Putamen (tissue), 1 donor: ENCODE measurements around the gene IGFBP2.
"Not testable (repeated sequence)": the region's sequence is repeated elsewhere in the genome, so short reads cannot be mapped to it uniquely, and the experiment has no call there.

Experiments
- DNase-seq: peaks from one replicate; pipeline ENCODE4 v3.0.0-alpha.2; 2016; ENCODE audit warnings: low spot score

Gene IGFBP2, protein sequence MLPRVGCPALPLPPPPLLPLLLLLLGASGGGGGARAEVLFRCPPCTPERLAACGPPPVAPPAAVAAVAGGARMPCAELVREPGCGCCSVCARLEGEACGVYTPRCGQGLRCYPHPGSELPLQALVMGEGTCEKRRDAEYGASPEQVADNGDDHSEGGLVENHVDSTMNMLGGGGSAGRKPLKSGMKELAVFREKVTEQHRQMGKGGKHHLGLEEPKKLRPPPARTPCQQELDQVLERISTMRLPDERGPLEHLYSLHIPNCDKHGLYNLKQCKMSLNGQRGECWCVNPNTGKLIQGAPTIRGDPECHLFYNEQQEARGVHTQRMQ

DNA sequence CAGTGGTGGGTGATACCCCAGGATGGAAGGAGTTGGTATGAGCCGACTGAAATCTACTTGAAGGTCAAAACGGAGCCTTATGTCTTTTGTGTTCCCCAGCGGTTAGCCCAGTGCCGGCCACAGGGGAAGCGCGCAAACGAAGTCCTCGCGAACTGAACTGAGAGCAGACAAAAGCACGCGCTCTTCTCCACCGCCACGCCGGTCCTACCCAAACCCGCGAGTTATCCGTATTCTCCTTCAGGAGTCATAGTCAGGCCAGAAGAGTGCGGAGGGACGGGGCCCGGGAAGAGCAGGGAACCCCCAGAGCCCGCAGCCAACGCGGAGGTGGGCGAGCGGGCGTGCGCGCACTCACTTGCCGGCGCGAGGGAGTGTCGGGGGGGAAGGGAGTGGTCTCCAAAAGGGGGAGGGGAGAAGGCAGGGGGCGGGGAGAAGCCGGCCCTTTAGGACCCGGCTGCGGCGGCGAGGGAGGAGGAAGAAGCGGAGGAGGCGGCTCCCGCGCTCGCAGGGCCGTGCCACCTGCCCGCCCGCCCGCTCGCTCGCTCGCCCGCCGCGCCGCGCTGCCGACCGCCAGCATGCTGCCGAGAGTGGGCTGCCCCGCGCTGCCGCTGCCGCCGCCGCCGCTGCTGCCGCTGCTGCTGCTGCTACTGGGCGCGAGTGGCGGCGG is at the start of gene IGFBP2:
Gene IGFBP2 (plus strand): TSS at position 469 of the 664 bp plus-strand sequence. CDS start 104 bp downstream, at position 573.
- DNase-seq, result no peak

DNA sequence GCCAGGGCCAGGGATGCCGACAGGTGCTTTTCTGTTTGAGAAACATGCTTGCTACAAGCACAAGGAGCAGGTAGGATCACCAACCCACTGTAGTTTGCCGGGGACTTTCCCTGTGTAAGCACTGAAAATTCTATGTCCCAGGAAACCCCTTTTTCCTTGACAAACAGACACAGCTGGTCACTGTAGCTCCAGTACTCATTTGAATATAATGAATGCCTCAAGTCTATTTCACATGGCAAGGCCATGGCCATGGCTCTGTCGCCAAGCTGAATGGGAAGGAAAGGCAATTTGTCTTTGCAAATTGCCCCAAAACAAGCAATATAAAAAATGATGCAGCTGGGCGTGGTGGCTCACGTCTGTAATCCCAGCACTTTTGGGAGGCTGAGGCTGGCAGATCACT is 49.6 kb upstream of the IGFBP2 start:
- peak; percentile 20 for DNase-seq

DNA sequence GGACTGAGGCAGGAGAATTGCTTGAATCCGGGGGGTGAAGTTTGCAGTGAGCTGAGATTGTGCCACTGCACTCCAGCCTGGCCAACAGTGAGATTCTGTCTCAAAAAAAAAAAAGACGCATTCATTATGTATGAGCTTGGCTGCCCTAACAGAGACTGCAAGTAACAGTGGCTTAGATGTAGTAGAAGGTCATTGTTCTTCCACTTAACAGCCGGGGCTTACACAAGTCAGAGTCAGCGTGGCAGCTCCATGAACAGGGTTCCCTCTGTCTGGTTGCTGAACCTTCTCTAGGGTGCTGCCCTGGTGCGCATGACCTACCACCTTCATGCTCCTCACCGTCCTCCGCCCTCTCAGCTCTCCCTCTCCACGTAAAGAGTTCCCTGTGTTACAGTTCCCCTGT is 49.1 kb upstream of the IGFBP2 start:
- DNase-seq, result peak; percentile 70

DNA sequence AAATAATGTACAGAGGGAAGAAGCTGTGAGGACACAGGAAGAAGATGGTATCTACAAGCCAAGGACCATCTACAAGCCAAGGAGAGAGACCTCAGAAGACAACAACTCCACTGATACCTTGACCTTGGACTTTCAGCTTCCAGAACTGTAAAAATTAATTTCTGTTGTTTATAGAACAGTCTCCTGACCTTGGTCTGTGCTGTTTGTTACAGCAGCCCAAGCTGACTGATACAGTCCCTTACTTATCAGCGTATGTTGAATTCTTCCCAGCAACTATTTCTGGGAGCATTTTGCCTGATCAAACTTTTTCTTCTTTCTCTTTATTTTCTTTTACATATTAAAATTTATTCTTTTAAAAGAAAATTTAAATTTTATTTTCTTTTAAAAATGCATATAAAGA is 47.8 kb upstream of the IGFBP2 start:
- DNase-seq, result no peak

DNA sequence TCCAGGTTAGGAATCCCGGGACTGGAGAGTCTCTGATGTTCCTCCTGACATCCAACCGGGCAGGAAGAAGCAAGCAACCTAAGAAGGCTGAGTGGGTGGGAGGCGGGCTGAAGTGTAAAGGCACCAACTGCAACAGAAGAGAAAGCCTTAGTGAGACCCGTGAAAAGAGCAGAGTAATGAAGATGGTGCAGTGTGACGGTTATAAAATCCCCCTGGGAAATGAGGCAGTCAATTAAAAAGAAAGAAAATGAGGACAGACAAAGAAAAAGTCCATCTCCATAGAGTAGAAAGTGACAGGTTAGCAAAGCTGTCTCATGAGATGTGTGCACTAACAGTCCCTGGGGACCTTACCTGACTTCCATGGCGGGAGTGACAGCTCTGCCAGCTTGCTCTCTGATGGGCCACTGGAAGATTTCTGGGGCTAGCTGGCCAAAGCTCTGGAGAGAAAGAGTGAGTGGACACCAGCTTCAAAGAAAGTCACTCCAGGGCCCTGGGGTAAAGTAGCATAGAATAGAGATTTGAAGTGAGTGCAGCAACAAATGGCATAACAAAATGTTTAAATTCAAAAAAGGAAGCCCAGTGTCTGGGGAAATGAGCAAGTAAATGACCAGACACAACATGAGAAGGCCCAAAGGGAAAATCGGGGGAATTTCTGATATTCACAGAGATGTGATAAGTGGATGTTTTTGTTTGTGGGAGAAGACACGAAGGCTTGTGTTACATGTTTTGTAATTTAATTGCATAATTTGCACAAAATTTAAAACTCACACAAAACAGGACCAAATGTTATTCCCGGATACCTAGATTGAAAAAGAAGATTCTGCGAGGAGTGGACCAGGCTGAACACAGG is 44.1 kb upstream of the IGFBP2 start:
- no peak for DNase-seq

DNA sequence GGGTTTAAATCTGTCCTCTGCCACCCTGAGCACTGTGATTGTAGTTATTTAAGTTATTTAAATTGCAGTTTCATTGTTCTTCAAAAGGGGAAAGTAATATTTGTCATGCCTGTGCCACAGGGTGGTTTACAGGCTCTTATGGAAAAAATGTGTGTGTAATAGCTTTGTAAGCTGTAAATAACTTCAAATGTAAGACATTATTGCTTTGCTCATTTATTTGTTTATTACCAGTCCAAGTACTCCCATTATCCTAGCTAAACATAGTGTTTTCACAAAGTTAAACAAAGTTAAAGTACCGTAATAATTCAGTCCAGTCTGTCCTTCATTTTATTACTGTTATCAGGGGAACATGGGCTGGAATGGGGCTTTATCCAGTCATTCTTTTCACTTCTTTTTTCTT is 43.4 kb upstream of the IGFBP2 start:
- DNase-seq, result no peak

DNA sequence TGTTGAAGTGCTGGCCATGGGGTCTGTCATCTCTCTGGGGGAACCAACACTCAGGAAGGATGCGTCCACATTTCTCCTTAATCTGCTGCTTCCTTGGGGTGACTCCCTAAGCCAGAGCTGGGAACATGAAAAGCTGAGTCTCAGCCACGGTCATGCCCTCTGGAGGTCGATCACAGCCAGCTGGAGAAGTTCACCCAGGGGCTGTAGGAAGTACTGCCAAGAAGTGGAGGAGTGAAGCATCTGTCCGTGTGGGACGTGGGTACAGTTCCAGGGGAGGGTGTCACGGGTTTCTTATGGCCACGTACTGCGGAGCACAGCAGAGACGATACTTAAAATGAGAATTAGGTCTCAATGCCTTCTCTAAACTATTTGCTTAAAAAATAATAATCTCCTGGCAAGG is 42.4 kb upstream of the IGFBP2 start:
- no peak for DNase-seq

DNA sequence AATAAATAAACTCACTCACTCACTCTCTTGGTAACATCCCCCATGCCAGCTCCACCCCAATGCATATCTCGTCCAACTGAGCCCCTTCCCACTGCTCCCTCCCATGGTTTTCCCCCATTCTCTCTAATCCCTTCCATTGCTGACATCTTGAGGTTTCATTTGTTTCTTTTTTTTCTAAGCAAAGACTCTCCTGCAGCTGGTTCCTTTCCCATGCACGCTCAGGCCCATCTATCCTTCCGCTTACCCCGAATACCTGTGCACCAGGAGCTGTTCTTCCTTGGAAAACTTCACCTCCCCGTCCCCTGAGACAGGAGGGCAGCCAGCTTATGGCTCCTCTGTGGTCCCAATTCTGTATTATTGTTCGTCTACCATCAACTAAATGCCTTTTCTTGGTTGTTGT is 41.7 kb upstream of the IGFBP2 start:
- DNase-seq, result no peak

DNA sequence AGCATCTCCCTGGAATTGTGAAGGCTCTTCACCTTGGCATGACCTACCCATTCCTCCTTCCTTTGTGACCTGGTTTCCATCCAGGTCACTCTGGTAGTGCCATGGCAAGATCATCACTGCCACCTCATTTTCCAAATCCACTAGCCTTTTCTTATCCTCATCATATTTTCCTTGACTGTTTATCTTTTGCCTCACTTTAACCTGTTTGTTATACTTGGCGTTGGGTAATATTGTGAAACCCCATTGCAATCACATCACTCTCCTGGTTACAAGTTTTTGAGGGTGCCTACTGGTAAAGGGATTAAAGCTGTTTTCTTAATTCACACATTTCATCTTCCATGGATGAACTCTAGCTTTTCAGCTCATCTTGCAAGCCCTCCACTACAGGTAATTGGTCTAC is 39.1 kb upstream of the IGFBP2 start:
- DNase-seq, result no peak

DNA sequence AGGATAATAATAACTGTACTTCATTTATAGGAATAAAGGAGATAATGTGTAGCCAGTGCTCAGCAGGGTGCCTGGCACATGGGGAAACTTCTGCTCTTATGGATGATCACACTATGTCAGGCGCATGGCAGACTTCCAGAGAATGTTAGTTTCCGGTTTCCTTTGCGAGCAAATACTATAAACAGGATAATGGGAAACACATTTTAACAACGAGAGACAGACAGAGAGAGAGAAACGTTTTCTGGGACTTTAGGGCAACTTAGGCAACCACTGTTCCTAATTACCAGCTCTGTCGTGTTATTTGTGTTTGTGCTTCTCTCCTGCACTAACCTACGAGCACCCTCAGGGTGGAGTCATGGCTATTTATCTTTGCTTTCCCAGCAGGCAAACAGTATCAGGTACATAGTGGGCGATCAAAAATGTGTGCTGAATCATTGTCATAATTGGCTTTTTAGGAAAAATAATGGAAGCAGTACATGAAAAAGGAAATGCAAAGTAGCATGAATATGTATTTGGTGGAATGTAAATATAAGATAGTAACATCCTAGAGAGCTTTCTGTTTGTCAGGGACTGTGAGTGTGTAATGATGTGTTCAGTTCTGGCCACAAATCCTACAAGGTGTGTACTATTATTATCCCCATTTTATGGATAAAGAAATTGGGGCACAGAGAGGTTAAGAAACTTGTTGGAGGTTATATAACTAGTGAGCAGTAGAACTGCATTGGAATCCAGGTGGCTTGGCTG is 36.8 kb upstream of the IGFBP2 start:
- no peak for DNase-seq

DNA sequence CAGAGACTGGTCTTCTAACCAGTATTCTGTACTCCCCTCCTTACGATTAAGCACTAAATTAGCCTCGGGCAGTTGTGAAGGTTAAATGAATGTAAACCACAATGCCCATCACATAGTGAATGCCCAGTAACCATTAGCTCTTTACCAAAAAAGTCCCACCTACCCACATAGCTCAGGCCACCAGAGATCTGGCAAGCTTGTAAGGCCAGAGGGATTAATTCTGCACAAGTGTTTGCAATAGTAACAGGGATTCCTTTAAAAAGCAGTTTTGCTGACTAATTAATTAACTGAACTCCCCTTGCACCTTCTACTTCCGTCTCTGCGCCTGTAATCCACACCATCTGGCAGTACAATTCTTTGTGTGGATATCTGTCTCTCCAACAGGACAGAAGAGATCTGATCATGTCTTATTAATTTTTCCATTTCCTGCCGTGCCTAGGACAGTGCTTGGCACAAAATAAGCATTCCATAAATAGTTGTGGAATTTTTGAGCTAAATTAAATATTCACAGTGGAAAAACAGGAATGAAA is 36.2 kb upstream of the IGFBP2 start:
- no peak for DNase-seq

DNA sequence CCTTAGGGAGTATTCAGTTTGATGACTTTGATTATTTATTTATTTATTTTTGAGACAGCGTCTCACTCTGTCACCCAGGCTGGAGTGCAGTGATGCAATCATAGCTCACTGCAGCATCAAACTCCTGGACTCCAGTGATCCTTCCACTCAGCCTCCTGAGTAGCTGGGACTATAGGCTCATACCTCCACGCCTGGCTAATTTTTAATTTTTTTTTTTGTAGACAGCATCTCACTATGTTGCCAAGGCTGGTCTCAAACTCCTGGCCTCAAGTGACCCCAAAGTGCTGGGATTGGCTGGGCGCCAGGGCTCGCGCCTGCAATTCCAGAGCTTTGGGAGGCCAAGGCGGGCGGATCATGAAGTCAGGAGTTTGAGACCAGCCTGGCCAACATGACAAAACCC is 35.4 kb upstream of the IGFBP2 start:
- not testable (repeated sequence) for DNase-seq

DNA sequence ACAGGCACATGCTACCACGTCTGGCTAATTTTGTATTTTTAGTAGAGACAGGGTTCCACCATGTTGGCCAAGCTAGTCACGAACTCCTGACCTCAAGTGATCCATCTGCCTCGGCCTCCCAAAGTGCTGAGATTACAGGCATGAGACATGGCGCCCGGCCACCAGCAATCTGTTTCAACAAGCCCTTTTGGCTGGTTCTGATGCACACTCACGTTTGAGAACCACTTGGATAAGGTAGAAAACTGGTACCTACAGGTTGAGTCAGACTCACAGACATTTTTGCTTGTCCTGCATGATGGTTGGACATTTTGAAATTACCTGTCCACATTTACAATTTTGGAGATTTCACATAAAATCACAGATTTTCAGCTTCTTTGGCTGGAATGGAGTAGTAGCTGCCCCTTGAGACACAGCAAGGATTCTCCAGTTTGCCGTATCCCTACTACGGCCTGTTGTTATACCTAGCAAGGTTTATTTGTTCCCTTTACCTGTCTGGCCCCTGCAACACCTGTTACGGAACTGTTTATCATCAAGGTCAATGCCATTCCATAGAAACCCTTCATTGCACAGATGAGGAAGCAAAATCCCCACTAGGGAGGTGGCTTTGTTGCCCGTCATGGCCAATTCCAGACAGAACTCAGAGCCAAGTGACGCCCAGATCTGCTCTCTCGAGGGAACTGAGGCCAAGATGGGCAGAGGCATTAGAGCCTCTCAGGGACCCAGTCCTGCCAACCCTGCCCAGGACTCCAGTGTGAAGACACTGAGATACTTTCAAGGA is 31.4 kb upstream of the IGFBP2 start:
- no peak for DNase-seq

DNA sequence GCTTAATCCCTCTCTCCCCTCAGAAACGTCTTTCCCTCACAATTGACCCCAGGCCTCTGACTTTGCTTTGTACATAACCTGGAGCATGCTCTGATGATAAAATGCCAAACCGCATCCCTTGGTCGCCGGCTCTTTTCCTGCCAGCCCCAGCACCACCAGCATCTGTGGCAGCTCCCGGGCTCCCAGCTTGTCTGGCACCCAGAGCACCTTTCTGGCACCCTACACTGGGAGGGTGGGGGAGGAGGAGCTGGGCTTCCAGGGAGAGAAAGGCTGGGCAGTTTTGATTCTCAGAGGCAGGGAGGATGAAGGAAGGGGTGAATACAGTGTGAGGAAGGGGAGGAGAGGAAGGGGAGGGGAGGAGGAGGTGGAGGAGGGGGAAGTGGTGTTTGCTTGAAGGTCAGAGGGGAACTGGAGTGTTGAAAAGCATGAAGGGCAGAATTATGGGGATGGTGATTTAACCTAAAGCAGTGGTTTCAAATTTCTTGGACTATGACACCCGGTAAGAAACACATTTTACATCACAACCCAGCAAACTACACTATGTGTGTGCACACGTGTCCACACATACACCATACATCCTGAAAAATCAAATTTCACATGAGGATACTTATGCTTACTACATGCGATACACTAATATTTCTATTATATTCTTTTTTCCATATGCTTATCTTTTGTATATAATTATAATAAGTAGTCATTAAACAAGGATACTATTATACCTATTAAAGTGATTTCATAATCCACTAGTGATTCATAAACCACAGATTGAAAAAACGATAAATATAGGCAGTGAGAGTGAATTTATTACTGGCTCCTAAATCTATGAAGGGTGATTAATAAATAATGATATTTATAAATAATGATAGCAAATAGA is 30.0 kb upstream of the IGFBP2 start:
- DNase-seq, result no peak

DNA sequence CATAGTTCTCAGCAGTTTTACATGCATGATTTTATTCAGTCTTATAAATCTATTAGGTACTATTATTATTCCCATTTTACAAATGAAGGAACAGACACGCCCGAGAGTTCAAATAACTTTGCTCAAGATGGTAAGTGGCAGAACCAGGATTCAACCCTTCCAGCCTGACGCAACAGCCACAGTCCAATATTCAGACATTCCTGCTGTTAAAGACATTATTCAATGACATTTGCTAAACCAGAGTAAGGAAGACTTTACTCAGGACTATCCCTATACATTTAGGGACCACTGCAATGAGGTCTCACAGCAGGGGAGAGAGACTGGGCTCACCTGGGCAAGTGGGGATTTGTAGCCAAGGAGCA is 29.4 kb upstream of the IGFBP2 start:
- no peak for DNase-seq

DNA sequence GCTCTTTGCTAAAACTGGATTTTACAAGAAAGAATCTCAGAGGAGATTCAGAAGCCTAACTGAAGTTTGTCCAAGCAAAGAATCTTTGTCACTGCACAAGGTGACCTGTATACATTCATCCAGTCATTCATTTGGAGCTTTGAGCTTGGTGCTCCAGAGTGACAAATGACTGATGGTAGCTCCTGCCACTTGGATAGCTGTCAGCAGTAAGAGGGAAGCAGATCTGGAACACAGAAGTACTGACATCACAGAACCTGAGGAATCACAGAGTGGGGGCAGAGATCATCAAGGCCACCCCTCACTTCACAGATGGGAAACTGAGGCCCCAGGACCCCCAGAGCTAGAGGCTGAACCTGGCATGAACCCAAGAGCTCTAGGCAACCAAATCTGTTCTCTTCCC is 28.8 kb upstream of the IGFBP2 start:
- DNase-seq, result no peak

DNA sequence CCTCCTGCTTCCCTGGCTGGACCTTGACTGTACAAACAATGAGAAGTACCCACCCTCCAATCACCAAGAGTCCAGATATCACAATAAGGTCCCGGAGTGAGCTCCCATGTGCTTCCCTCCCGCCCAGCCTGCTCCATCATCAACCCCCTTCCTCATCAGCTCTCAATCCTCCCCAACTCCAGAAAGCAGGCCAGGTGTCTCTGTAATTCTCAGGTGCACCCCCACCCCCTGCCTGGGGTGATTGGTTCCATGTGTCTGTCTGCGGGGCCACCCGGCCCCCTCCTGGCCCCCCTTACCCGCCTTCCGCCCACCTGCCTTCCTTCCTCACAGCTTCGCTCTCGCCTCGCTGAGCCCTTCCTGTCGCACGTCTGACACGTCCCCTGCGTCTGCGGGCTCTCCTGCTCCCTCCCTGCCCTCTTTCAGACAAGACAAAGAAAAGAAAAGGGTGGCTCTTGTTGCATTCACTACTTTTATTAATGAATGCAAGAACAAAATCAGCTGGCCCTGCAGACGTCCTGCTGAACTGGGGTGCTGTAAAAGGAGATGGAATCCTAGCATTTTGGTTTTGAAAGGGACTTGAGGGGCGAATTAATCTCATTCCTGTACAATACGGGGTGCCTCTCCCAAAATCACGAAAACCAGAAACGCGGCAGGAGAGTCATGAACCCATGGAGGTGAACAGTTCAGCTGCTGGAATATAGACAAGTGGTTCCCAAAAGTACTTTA is 26.5 kb upstream of the IGFBP2 start:
- no peak for DNase-seq

DNA sequence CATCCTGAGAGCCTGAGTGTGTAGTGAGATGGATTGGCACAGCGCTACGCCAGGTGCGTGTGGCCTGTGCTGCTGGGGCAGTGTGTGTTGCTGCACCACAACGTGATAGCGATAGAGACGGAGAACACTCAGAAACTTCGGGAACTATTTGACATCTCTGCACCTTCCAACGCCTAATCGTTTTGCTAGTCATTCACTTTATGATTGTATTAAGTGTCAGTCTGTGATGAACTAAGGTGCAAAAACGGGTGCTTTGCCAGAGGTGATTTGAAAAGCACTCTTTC is 26.0 kb upstream of the IGFBP2 start:
- DNase-seq, result no peak

DNA sequence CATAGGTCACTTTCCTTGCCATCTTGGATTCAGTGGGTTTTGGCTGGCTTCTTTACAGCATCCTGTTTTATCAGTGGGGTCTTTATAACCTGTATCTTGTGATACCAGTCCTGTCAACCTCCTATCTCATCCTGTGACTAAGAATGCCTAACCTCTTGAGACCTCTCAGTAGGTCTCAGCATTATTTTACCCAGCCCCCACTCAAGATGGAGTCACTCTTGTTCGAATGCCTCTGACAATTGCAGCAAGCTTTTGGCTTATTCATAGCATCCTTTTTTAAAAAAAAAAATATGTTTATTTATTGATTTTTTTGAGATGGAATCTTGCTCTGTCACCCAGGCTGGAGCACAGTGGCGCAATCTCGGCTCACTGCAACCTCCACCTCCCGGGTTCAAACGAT is 24.7 kb upstream of the IGFBP2 start:
- DNase-seq, result no peak
